T-helper 2 cell treated with Interferon-gamma antibody and Interleukin-4, amounts not matched to agents 5 μg/mL and 100 μg/mL, for 36 hours (primary cell): ENCODE data around the gene APEX1.

Source experiments
- DNase-seq: peaks from one replicate; pipeline ENCODE4 v3.0.0; 2021; ENCODE audit warnings: low spot score
- H3K27ac Mint-ChIP-seq: one replicate; pipeline ENCODE4 v1.8.0; 2021; ENCODE audit warnings: mild to moderate bottlenecking, mixed read lengths
- H3K27me3 Mint-ChIP-seq: one replicate; pipeline ENCODE4 v1.8.0; 2021; ENCODE audit warnings: low read depth, mixed read lengths
- H3K36me3 Mint-ChIP-seq: one replicate; pipeline ENCODE4 v1.8.0; 2021; ENCODE audit warnings: low read depth, mixed read lengths
- H3K4me1 Mint-ChIP-seq: one replicate; pipeline ENCODE4 v1.8.0; 2021; ENCODE audit warnings: low read depth, mixed read lengths
- H3K4me3 Mint-ChIP-seq: one replicate; pipeline ENCODE4 v1.8.0; 2022; ENCODE audit warnings: mild to moderate bottlenecking, moderate library complexity, mixed read lengths
- H3K9me3 Mint-ChIP-seq: one replicate; pipeline ENCODE4 v1.8.0; 2021; ENCODE audit warnings: mixed read lengths

Gene APEX1

GRCh38 chr14:20476776-20477175 lies 21.8 kb downstream of the APEX1 start:
- no peaks in the 10 kb centered on the region for H3K9me3 Mint-ChIP-seq
- H3K4me1 Mint-ChIP-seq = peaks cover 45% of the 10 kb centered on the region
- peak overlapping the region; percentile 86 for H3K27ac Mint-ChIP-seq
- DNase-seq = no peak
- no peaks in the 10 kb centered on the region for H3K27me3 Mint-ChIP-seq
- H3K4me3 Mint-ChIP-seq = peak overlapping the region; percentile 71
- H3K36me3 Mint-ChIP-seq = peaks cover 68% of the 10 kb centered on the region

GRCh38 chr14:20477211-20477876 lies 22.3 kb downstream of the APEX1 start:
- Mint-ChIP-seq H3K36me3 (peaks cover 62% of the 10 kb centered on the region), H3K27me3 (no peaks in the 10 kb centered on the region), H3K27ac (peak overlapping the region; percentile 86), H3K9me3 (no peaks in the 10 kb centered on the region), H3K4me1 (peaks cover 39% of the 10 kb centered on the region), H3K4me3 (peak overlapping the region; percentile 71)
- no peak for DNase-seq

GRCh38 chr14:20478894-20479293 lies 23.9 kb downstream of the APEX1 start:
- peaks cover 31% of the 10 kb centered on the region for H3K4me1 Mint-ChIP-seq
- H3K36me3 Mint-ChIP-seq = peaks cover 52% of the 10 kb centered on the region
- H3K4me3 Mint-ChIP-seq = no peak overlapping the region
- no peak for DNase-seq
- H3K27ac Mint-ChIP-seq = no peak overlapping the region
- peaks cover 4% of the 10 kb centered on the region for H3K27me3 Mint-ChIP-seq
- no peaks in the 10 kb centered on the region for H3K9me3 Mint-ChIP-seq

- Mint-ChIP-seq H3K36me3 (peaks cover 17% of the 10 kb centered on the region), H3K27me3 (peaks cover 4% of the 10 kb centered on the region), H3K4me3 (no peak overlapping the region), H3K9me3 (no peaks in the 10 kb centered on the region), H3K27ac (no peak overlapping the region), H3K4me1 (peaks cover 21% of the 10 kb centered on the region)
- no peak for DNase-seq
Observed at GRCh38 chr14:20482382-20482781, 27.4 kb downstream of the APEX1 start.

- Mint-ChIP-seq H3K27me3 (peaks cover 4% of the 10 kb centered on the region), H3K9me3 (no peaks in the 10 kb centered on the region), H3K4me1 (peaks cover 39% of the 10 kb centered on the region), H3K27ac (no peak overlapping the region), H3K4me3 (no peak overlapping the region), H3K36me3 (peaks cover 2% of the 10 kb centered on the region)
- no peak for DNase-seq
Observed at GRCh38 chr14:20485900-20486299, 30.9 kb downstream of the APEX1 start.

- H3K36me3 Mint-ChIP-seq = peaks cover 2% of the 10 kb centered on the region
- no peaks in the 10 kb centered on the region for H3K9me3 Mint-ChIP-seq
- H3K4me3 Mint-ChIP-seq = peak overlapping the region; percentile 33
- no peak for DNase-seq
- H3K27me3 Mint-ChIP-seq = peaks cover 4% of the 10 kb centered on the region
- peak overlapping the region; percentile 12 for H3K27ac Mint-ChIP-seq
- peaks cover 44% of the 10 kb centered on the region for H3K4me1 Mint-ChIP-seq
Observed at GRCh38 chr14:20486684-20487395, 31.8 kb downstream of the APEX1 start.

GRCh38 chr14:20487396-20487725 lies 32.3 kb downstream of the APEX1 start:
- H3K27me3 Mint-ChIP-seq = peaks cover 4% of the 10 kb centered on the region
- peak overlapping the region; percentile 33 for H3K4me3 Mint-ChIP-seq
- no peak for DNase-seq
- peaks cover 2% of the 10 kb centered on the region for H3K36me3 Mint-ChIP-seq
- H3K4me1 Mint-ChIP-seq = peaks cover 44% of the 10 kb centered on the region
- no peaks in the 10 kb centered on the region for H3K9me3 Mint-ChIP-seq
- H3K27ac Mint-ChIP-seq = peak overlapping the region; percentile 38

- DNase-seq = no peak
- peaks cover 49% of the 10 kb centered on the region for H3K4me1 Mint-ChIP-seq
- no peaks in the 10 kb centered on the region for H3K27me3 Mint-ChIP-seq
- H3K9me3 Mint-ChIP-seq = no peaks in the 10 kb centered on the region
- peak overlapping the region; percentile 68 for H3K4me3 Mint-ChIP-seq
- H3K36me3 Mint-ChIP-seq = peaks cover 2% of the 10 kb centered on the region
- H3K27ac Mint-ChIP-seq = peak overlapping the region; percentile 91
Observed at GRCh38 chr14:20489093-20489994, 34.3 kb downstream of the APEX1 start.

GRCh38 chr14:20490563-20490962 lies 35.5 kb downstream of the APEX1 start:
- peaks cover 55% of the 10 kb centered on the region for H3K4me1 Mint-ChIP-seq
- no peaks in the 10 kb centered on the region for H3K27me3 Mint-ChIP-seq
- H3K4me3 Mint-ChIP-seq = peak overlapping the region; percentile 2
- H3K9me3 Mint-ChIP-seq = no peaks in the 10 kb centered on the region
- H3K36me3 Mint-ChIP-seq = peaks cover 2% of the 10 kb centered on the region
- peak overlapping the region; percentile 69 for H3K27ac Mint-ChIP-seq
- DNase-seq = no peak

GRCh38 chr14:20492486-20492885 lies 37.5 kb downstream of the APEX1 start:
- Mint-ChIP-seq H3K4me3 (no peak overlapping the region), H3K27me3 (no peaks in the 10 kb centered on the region), H3K9me3 (no peaks in the 10 kb centered on the region), H3K36me3 (peaks cover 2% of the 10 kb centered on the region), H3K27ac (no peak overlapping the region), H3K4me1 (peaks cover 45% of the 10 kb centered on the region)
- no peak for DNase-seq

GRCh38 chr14:20493634-20494033 lies 38.6 kb downstream of the APEX1 start:
- peaks cover 2% of the 10 kb centered on the region for H3K36me3 Mint-ChIP-seq
- no peaks in the 10 kb centered on the region for H3K27me3 Mint-ChIP-seq
- H3K9me3 Mint-ChIP-seq = no peaks in the 10 kb centered on the region
- peak overlapping the region; percentile 12 for H3K4me3 Mint-ChIP-seq
- H3K27ac Mint-ChIP-seq = peak overlapping the region; percentile 75
- H3K4me1 Mint-ChIP-seq = peaks cover 38% of the 10 kb centered on the region
- DNase-seq = no peak

- Mint-ChIP-seq H3K4me1 (peaks cover 32% of the 10 kb centered on the region), H3K36me3 (no peaks in the 10 kb centered on the region), H3K27ac (peak overlapping the region; percentile 14), H3K9me3 (no peaks in the 10 kb centered on the region), H3K27me3 (no peaks in the 10 kb centered on the region), H3K4me3 (no peak overlapping the region)
- no peak for DNase-seq
Observed at GRCh38 chr14:20494935-20495766, 40.1 kb downstream of the APEX1 start.

- Mint-ChIP-seq H3K36me3 (no peaks in the 10 kb centered on the region), H3K27ac (no peak overlapping the region), H3K27me3 (peaks cover 8% of the 10 kb centered on the region), H3K4me1 (peaks cover 19% of the 10 kb centered on the region), H3K9me3 (no peaks in the 10 kb centered on the region), H3K4me3 (no peak overlapping the region)
- no peak for DNase-seq
Observed at GRCh38 chr14:20498622-20499021, 43.6 kb downstream of the APEX1 start.
